HCT116 (cell line): Measurements from ENCODE around the gene RBM28. TPM values are rescaled to one million over a fixed set of nuclear protein-coding genes. Genes with fewer than 3 reads are reported as not detected.

Experiments
- ATAC-seq: fragments of 200-7000 bp; cut with Tn5 transposase; 2 replicates; pipeline ENCODE4 v1.9.1; 2020; ENCODE audit warnings: mild to moderate bottlenecking, moderate library complexity
- BruUV-seq: library from RNA; stranded (reverse); fragments of 400-500 nt; replicated peaks from 2 replicates; lab custom pipeline; 2021; lab: Mats Ljungman, UMichigan
- CTCF ChIA-PET: fragments of 300-600 bp; sonication (Branson Sonifier 250); formaldehyde crosslinking; loops from one replicate; lab custom pipeline; 2021; ENCODE audit warnings: antibody characterized with exemption; lab: Charles Lee
- POLR2A ChIA-PET: fragments of 300-600, 350-600 bp; sonication (Branson Sonifier 250); formaldehyde crosslinking; loops from one replicate; lab custom pipeline; 2021; ENCODE audit warnings: antibody characterized with exemption; lab: Charles Lee
- RAD21 ChIA-PET, 2 experiments: fragments of 300-600 bp; sonication (Branson Sonifier 250); formaldehyde crosslinking; loops; one replicate each; lab custom pipeline; 2023; ENCODE audit warnings: low total read pairs in 2 of 2; ENCODE audit not compliant: uncharacterized antibody in 2 of 2, unreplicated experiment in 2 of 2, low non-redundant PET in 1 of 2; lab: Charles Lee
- DNase-seq: peaks from one replicate; pipeline ENCODE4 v3.0.0-alpha.2; 2010; ENCODE audit warnings: low read depth, low spot score
- H2AFZ ChIP-seq: fragments of 200-600 bp; shearing (Covaris generic), sonication (generic); 2 replicates; pipeline ENCODE4 v1.6.1; 2017; ENCODE audit warnings: low read depth, mixed run types, mixed read lengths, antibody characterized with exemption, low read length; ENCODE audit not compliant: poor library complexity, severe bottlenecking
- H3K27ac ChIP-seq: 2 replicates; pipeline ENCODE4 v1.5.1; 2012; ENCODE audit warnings: low read depth, low read length
- H3K27me3 ChIP-seq: fragments of 200-600 bp; sonication (generic); 2 replicates; pipeline ENCODE4 v1.6.1; 2016; ENCODE audit warnings: mixed run types, low read length, mixed read lengths; ENCODE audit not compliant: insufficient read depth
- H3K36me3 ChIP-seq, 2 experiments: fragments of 200-500 bp in 1 of 2; fragments of 200-600 bp in 1 of 2; sonication (Bioruptor generic) in 1 of 2; sonication (generic) in 1 of 2; 2 replicates each; pipeline versions ENCODE4 v1.5.1 to v1.6.1; 2014 to 2016; ENCODE audit warnings: low read length in 2 of 2, inconsistent platforms in 1 of 2, mixed read lengths in 1 of 2, mixed run types in 1 of 2; ENCODE audit not compliant: insufficient read depth in 2 of 2, control insufficient read depth in 1 of 2
- H3K4me1 ChIP-seq, 2 experiments: fragments of 200-600 bp in 1 of 2; sonication (generic) in 1 of 2; 2 replicates each; pipeline versions ENCODE4 v1.5.1 to v1.6.1; 2012 to 2017; ENCODE audit warnings: low read length in 2 of 2, inconsistent platforms in 1 of 2, mild to moderate bottlenecking in 1 of 2, mixed read lengths in 1 of 2, mixed run types in 1 of 2, moderate library complexity in 1 of 2; ENCODE audit not compliant: insufficient read depth in 2 of 2, control insufficient read depth in 1 of 2
- H3K4me2 ChIP-seq: fragments of 200-600 bp; sonication (generic); 2 replicates; pipeline ENCODE4 v1.6.1; 2017; ENCODE audit warnings: mixed run types, low read length, mixed read lengths
- H3K4me3 ChIP-seq, 2 experiments: fragments of 200-600 bp in 1 of 2; sonication (generic) in 1 of 2; replicated peaks in 1 of 2; 2 replicates each; pipeline ENCODE4 v1.5.1; 2011 to 2016; ENCODE audit warnings: low read length in 2 of 2, control low read depth in 1 of 2, low read depth in 1 of 2, mild to moderate bottlenecking in 1 of 2, mixed read lengths in 1 of 2, mixed run types in 1 of 2
- H3K79me2 ChIP-seq: fragments of 200-600 bp; sonication (generic); 2 replicates; pipeline ENCODE4 v1.6.1; 2017; ENCODE audit warnings: mild to moderate bottlenecking, mixed run types, low read length, moderate library complexity, mixed read lengths; ENCODE audit not compliant: insufficient read depth
- H3K9ac ChIP-seq: fragments of 200-600 bp; sonication (generic); 2 replicates; pipeline ENCODE4 v1.6.1; 2016; ENCODE audit warnings: low read length, mixed read lengths
- H3K9me2 ChIP-seq: fragments of 200-600 bp; sonication (generic), shearing (Covaris generic); 2 replicates; pipeline ENCODE4 v1.6.1; 2017; ENCODE audit warnings: mixed run types, mild to moderate bottlenecking, moderate library complexity; ENCODE audit not compliant: insufficient read depth
- H3K9me3 ChIP-seq, 2 experiments: fragments of 200-500 bp in 1 of 2; fragments of 200-600 bp in 1 of 2; sonication (Bioruptor generic) in 1 of 2; sonication (generic) in 1 of 2; 2 replicates each; pipeline ENCODE4 v1.6.1; 2014 to 2017; ENCODE audit warnings: low read length in 2 of 2, mixed read lengths in 2 of 2, inconsistent platforms in 1 of 2, low read depth in 1 of 2, mild to moderate bottlenecking in 1 of 2, mixed run types in 1 of 2, moderate library complexity in 1 of 2; ENCODE audit not compliant: control insufficient read depth in 1 of 2, insufficient read depth in 1 of 2
- H4K20me1 ChIP-seq: fragments of 200-600 bp; sonication (generic), shearing (Covaris generic); 2 replicates; pipeline ENCODE4 v1.6.1; 2017; ENCODE audit warnings: mixed run types, mild to moderate bottlenecking, moderate library complexity; ENCODE audit not compliant: insufficient read depth
- CBX3 ChIP-seq: IDR thresholded peaks from 2 replicates; pipeline ENCODE4 v1.6.1; 2012; ENCODE audit warnings: low read depth
- CEBPB ChIP-seq: IDR thresholded peaks from 2 replicates; pipeline ENCODE4 v1.6.1; 2012; ENCODE audit warnings: low read depth
- CTCF ChIP-seq, 3 experiments: fragments of 200-600 bp in 1 of 3; sonication (generic) in 1 of 3; IDR thresholded peaks in 2 of 3; conservative IDR thresholded peaks in 1 of 3; 2 replicates each; pipeline ENCODE4 v1.5.1; 2012 to 2017; ENCODE audit warnings: low read depth in 2 of 3, low read length in 2 of 3, antibody characterized with exemption in 1 of 3, borderline replicate concordance in 1 of 3, control low read depth in 1 of 3, mild to moderate bottlenecking in 1 of 3, mixed read lengths in 1 of 3, mixed run types in 1 of 3, moderate library complexity in 1 of 3; ENCODE audit not compliant: insufficient read depth in 1 of 3
- EGR1 ChIP-seq: IDR thresholded peaks from 2 replicates; pipeline ENCODE4 v1.6.1; 2012; ENCODE audit warnings: low read depth
- EZH2 ChIP-seq: fragments of 200-600 bp; sonication (generic); IDR thresholded peaks from 2 replicates; pipeline ENCODE4 v1.6.1; 2017; ENCODE audit warnings: antibody characterized with exemption, mixed run types
- FOSL1 ChIP-seq: IDR thresholded peaks from 2 replicates; pipeline ENCODE4 v1.6.1; 2012; ENCODE audit warnings: low read depth
- JUND ChIP-seq: IDR thresholded peaks from 2 replicates; pipeline ENCODE4 v1.6.1; 2012
- POLR2AphosphoS5 ChIP-seq: IDR thresholded peaks from 2 replicates; pipeline ENCODE4 v1.6.1; 2011; ENCODE audit warnings: mild to moderate bottlenecking, low read depth, low read length, moderate library complexity
- RAD21 ChIP-seq: IDR thresholded peaks from 2 replicates; pipeline ENCODE4 v1.6.1; 2012; ENCODE audit warnings: low read depth, mild to moderate bottlenecking
- SP1 ChIP-seq: IDR thresholded peaks from 2 replicates; pipeline ENCODE4 v1.6.1; 2012; ENCODE audit warnings: low read depth
- SRF ChIP-seq: IDR thresholded peaks from 2 replicates; pipeline ENCODE4 v1.6.1; 2012; ENCODE audit warnings: low read depth
- YY1 ChIP-seq: IDR thresholded peaks from 2 replicates; pipeline ENCODE4 v1.6.1; 2011; ENCODE audit warnings: low read length, low read depth, moderate library complexity, mild to moderate bottlenecking; ENCODE audit not compliant: insufficient replicate concordance; ENCODE audit errors: extremely low read depth
- ZFX ChIP-seq: fragments of 450-650 bp; IDR thresholded peaks from 2 replicates; pipeline ENCODE4 v1.6.1; 2017
- ZNF274 ChIP-seq: fragments of 200-500 bp; sonication (Bioruptor generic); IDR thresholded peaks from 2 replicates; pipeline ENCODE4 v1.6.1; 2014; ENCODE audit warnings: mild to moderate bottlenecking, low read depth, low read length, inconsistent platforms
- intact Hi-C: fragments of 100-400 bp; cut with micrococcal nuclease; formaldehyde crosslinking; loops from 2 replicates; pipeline ENCODE4 v1.10.0; 2022
- total RNA-seq: library from RNA; stranded (reverse); gene quantifications from one replicate; pipeline ENCODE4 v1.2.1, GENCODE V29; 2021; ENCODE audit not compliant: unreplicated experiment
- TF ChIP-seq, protein P1 (sequence below): IDR thresholded peaks from 2 replicates; pipeline ENCODE4 v1.6.1; 2012
- TF ChIP-seq, protein P2 (sequence below): IDR thresholded peaks from 2 replicates; pipeline ENCODE4 v1.6.1; 2012

Gene RBM28
- total RNA-seq, 1 experiment from 2014 or later, result 66.3 TPM

GRCh38 chr7:128287556-128287955 is 56.2 kb downstream of the RBM28 start:
- Histone ChIP-seq H2AFZ (no peak overlapping the region), H3K9me3 (no peaks in the 10 kb centered on the region), H3K9ac (no peak overlapping the region), H3K4me1 (no peaks in the 10 kb centered on the region), H3K27ac (no peak overlapping the region), H4K20me1 (no peaks in the 10 kb centered on the region), H3K4me2 (no peak overlapping the region), H3K9me2 (no peaks in the 10 kb centered on the region), H3K36me3 (no peaks in the 10 kb centered on the region), H3K79me2 (no peaks in the 10 kb centered on the region), H3K4me3 (no peak overlapping the region), H3K27me3 (no peaks in the 10 kb centered on the region)
- TF ChIP-seq EGR1, result no peak
- TF ChIP-seq JUND, result no peak
- TF ChIP-seq, protein P1, sequence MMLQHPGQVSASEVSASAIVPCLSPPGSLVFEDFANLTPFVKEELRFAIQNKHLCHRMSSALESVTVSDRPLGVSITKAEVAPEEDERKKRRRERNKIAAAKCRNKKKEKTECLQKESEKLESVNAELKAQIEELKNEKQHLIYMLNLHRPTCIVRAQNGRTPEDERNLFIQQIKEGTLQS, result no peak
- no peak for TF ChIP-seq RAD21
- no peak for TF ChIP-seq EZH2
- no peak for TF ChIP-seq SRF
- ChIA-PET CTCF (no interaction called here), POLR2A (no interaction called here), RAD21 (no interaction called here)
- ATAC-seq, result no peak
- intact Hi-C loops, result no loop called here
- DNase-seq, result no peak
- no TSS peak for BruUV-seq

GRCh38 chr7:128284102-128284501 is 59.6 kb downstream of the RBM28 start:
- ATAC-seq (no peak), DNase-seq (no peak)
- no peak overlapping the region for H3K9ac ChIP-seq
- no peak overlapping the region for H3K4me3 ChIP-seq
- H3K79me2 ChIP-seq, result no peaks in the 10 kb centered on the region
- BruUV-seq, result no TSS peak
- no peak overlapping the region for H2AFZ ChIP-seq
- no peaks in the 10 kb centered on the region for H3K9me2 ChIP-seq
- no peaks in the 10 kb centered on the region for H4K20me1 ChIP-seq
- no peak overlapping the region for H3K4me2 ChIP-seq
- H3K4me1 ChIP-seq, result no peaks in the 10 kb centered on the region
- peaks cover 0 to 4% of the 10 kb centered on the region in 2 experiments; a peak in 2 of 4 replicates for H3K9me3 ChIP-seq
- RAD21 ChIA-PET, result no interaction called here
- POLR2A ChIA-PET, result no interaction called here
- no peaks in the 10 kb centered on the region for H3K27me3 ChIP-seq
- no peak overlapping the region for H3K27ac ChIP-seq
- no peaks in the 10 kb centered on the region for H3K36me3 ChIP-seq
- no peak for TF ChIP-seq YY1
- no peak for TF ChIP-seq CBX3
- TF ChIP-seq, protein P2, sequence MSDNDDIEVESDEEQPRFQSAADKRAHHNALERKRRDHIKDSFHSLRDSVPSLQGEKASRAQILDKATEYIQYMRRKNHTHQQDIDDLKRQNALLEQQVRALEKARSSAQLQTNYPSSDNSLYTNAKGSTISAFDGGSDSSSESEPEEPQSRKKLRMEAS, result no peak
- TF ChIP-seq SRF, result no peak
- no peak for TF ChIP-seq POLR2AphosphoS5
- no peak for TF ChIP-seq ZFX
- TF ChIP-seq SP1, result no peak
- no peak for TF ChIP-seq CTCF (IDR thresholded peaks at IDR 0.05 in 2 of 3, conservative IDR thresholded peaks at IDR 0.05 in 1 of 3; ENCODE audit: borderline replicate concordance in 1 of 3, insufficient read depth in 1 of 3, low read depth in 2 of 3, low read length in 2 of 3)
- TF ChIP-seq ZNF274, result no peak
- no peak for TF ChIP-seq FOSL1
- TF ChIP-seq CEBPB, result no peak
- CTCF ChIA-PET, result no interaction called here
- intact Hi-C loops, result no loop called here
